Liver (tissue), 9 donors: ENCODE measurements around the gene IL36B. TPM values are rescaled to one million over a fixed set of nuclear protein-coding genes. Genes with fewer than 3 reads are reported as not detected.

Source experiments
- DNase-seq: peaks from one replicate; pipeline ENCODE4 v3.0.0-alpha.2; 2017; ENCODE audit warnings: low spot score
- H3K27ac ChIP-seq, 2 donors: one replicate each; pipeline ENCODE4 v1.7.0; 2013; ENCODE audit warnings: inconsistent platforms in 2 of 2, low read length in 2 of 2, control low read depth in 1 of 2, low read depth in 1 of 2, mild to moderate bottlenecking in 1 of 2
- H3K27me3 ChIP-seq, 4 donors: one replicate each; pipeline versions ENCODE4 v1.6.1 to v1.7.0; 2013; ENCODE audit warnings: low read length in 3 of 4, inconsistent platforms in 1 of 4, mild to moderate bottlenecking in 1 of 4, moderate library complexity in 1 of 4; ENCODE audit not compliant: control insufficient read depth in 4 of 4, insufficient read depth in 4 of 4
- H3K36me3 ChIP-seq, 4 donors: one replicate each; pipeline versions ENCODE4 v1.6.1 to v1.7.0; 2013; ENCODE audit warnings: low read length in 3 of 4, mild to moderate bottlenecking in 3 of 4, low read depth in 1 of 4, moderate library complexity in 1 of 4; ENCODE audit not compliant: control insufficient read depth in 4 of 4, insufficient read depth in 3 of 4
- H3K4me1 ChIP-seq, 4 donors: one replicate each; pipeline versions ENCODE4 v1.6.1 to v1.7.0; 2013; ENCODE audit warnings: low read length in 3 of 4, mild to moderate bottlenecking in 3 of 4, moderate library complexity in 1 of 4; ENCODE audit not compliant: control insufficient read depth in 4 of 4, insufficient read depth in 4 of 4
- H3K4me3 ChIP-seq, 3 donors: one replicate each; pipeline versions ENCODE4 v1.6.1 to v1.7.0; 2013; ENCODE audit warnings: low read length in 3 of 3, control low read depth in 1 of 3, low read depth in 1 of 3, mild to moderate bottlenecking in 1 of 3
- H3K9ac ChIP-seq, 2 donors: one replicate each; pipeline ENCODE4 v1.7.0; 2013; ENCODE audit warnings: low read length in 2 of 2, mild to moderate bottlenecking in 2 of 2, moderate library complexity in 2 of 2, control low read depth in 1 of 2, low read depth in 1 of 2
- H3K9me3 ChIP-seq, 4 donors: one replicate each; pipeline versions ENCODE4 v1.6.1 to v1.7.0; 2013; ENCODE audit warnings: low read length in 3 of 4; ENCODE audit not compliant: control insufficient read depth in 4 of 4
- ATF3 ChIP-seq: IDR thresholded peaks from 2 replicates; pipeline ENCODE4 v1.6.1; 2016; ENCODE audit warnings: antibody characterized with exemption
- CTCF ChIP-seq: fragments of 150-350 bp; IDR thresholded peaks from 2 replicates; pipeline ENCODE4 v1.5.1; 2017; ENCODE audit warnings: improper control_type of control experiment, low read depth, low read length; ENCODE audit not compliant: missing input control
- EGR1 ChIP-seq, 2 donors: IDR thresholded peaks; 2 replicates each; pipeline ENCODE4 v1.6.1; 2016 to 2018; ENCODE audit warnings: antibody characterized with exemption in 2 of 2, low read depth in 2 of 2
- GABPA ChIP-seq, 2 donors: IDR thresholded peaks in 1 of 2; conservative IDR thresholded peaks in 1 of 2; 2 replicates each; pipeline ENCODE4 v1.6.1; 2016; ENCODE audit warnings: antibody characterized with exemption in 2 of 2, mild to moderate bottlenecking in 1 of 2, moderate library complexity in 1 of 2
- HNF4A ChIP-seq, 2 donors: conservative IDR thresholded peaks; 2 replicates each; pipeline ENCODE4 v1.6.1; 2016; ENCODE audit warnings: antibody characterized with exemption in 2 of 2, mild to moderate bottlenecking in 2 of 2
- HNF4G ChIP-seq: IDR thresholded peaks from 2 replicates; pipeline ENCODE4 v1.6.1; 2016; ENCODE audit warnings: antibody characterized with exemption
- JUND ChIP-seq, 2 donors: IDR thresholded peaks; 2 replicates each; pipeline ENCODE4 v1.6.1; 2016; ENCODE audit warnings: antibody characterized with exemption in 2 of 2
- MAX ChIP-seq: IDR thresholded peaks from 2 replicates; pipeline ENCODE4 v1.6.1; 2016; ENCODE audit warnings: antibody characterized with exemption
- NR2F2 ChIP-seq: IDR thresholded peaks from 2 replicates; pipeline ENCODE4 v1.6.1; 2016; ENCODE audit warnings: antibody characterized with exemption
- RAD21 ChIP-seq, 2 donors: IDR thresholded peaks; 2 replicates each; pipeline ENCODE4 v1.6.1; 2016; ENCODE audit warnings: antibody characterized with exemption in 2 of 2, mild to moderate bottlenecking in 2 of 2
- REST ChIP-seq: IDR thresholded peaks from 2 replicates; pipeline ENCODE4 v1.6.1; 2016; ENCODE audit warnings: antibody characterized with exemption, mild to moderate bottlenecking
- RXRA ChIP-seq, 2 donors: IDR thresholded peaks; 2 replicates each; pipeline ENCODE4 v1.6.1; 2017 to 2018; ENCODE audit warnings: antibody characterized with exemption in 2 of 2, mild to moderate bottlenecking in 1 of 2
- TAF1 ChIP-seq: conservative IDR thresholded peaks from 2 replicates; pipeline ENCODE4 v1.6.1; 2016; ENCODE audit warnings: antibody characterized with exemption, mild to moderate bottlenecking
- ZBTB33 ChIP-seq: IDR thresholded peaks from 2 replicates; pipeline ENCODE4 v1.6.1; 2016; ENCODE audit warnings: antibody characterized with exemption
- WGBS: extraction: QIAGEN DNeasy Blood & Tissue Kit; methylation state at CpG from one replicate; pipeline ENCODE4 v1.1.7; 2013; 5-methylcytosine and 5-hydroxymethylcytosine counted together
- polyA plus RNA-seq, 2 donors: library from polyadenylated mRNA; stranded (reverse) in 1 of 2; unstranded in 1 of 2; fragments of 200-250 nt in 1 of 2; fragments of >200 nt in 1 of 2; fragmentation: Nextera tagmentation in 1 of 2; extraction: Ambion mirVana in 1 of 2; gene quantifications; one replicate each; pipeline versions ENCODE4 v1.2.1 to v1.2.3, GENCODE V29; 2013 to 2015
- total RNA-seq, 2 donors: library from RNA; depleted of rRNA; stranded (reverse); fragments of >200 nt; gene quantifications; one replicate each; pipeline ENCODE4 v1.2.3, GENCODE V29; 2014
- donor health status: healthy.
- donor health status: healthy.
- donor health status: healthy.
- donor health status: healthy.
- donor health status: healthy.

The IL36B gene
- total and polyA plus RNA-seq, 4 donors, result not detected

- Histone ChIP-seq H3K9ac (no peak overlapping the region), H3K27me3 (no peaks in the 10 kb centered on the region), H3K4me3 (no peak overlapping the region), H3K9me3 (peaks cover 0 to 9% (median 2%) of the 10 kb centered on the region in 4 donors), H3K27ac (no peak overlapping the region), H3K4me1 (peaks cover 0 to 4% (median 2%) of the 10 kb centered on the region in 4 donors), H3K36me3 (no peaks in the 10 kb centered on the region)
- no peak for TF ChIP-seq GABPA (IDR thresholded peaks at IDR 0.05 in 1 of 2, conservative IDR thresholded peaks at IDR 0.05 in 1 of 2)
- TF ChIP-seq EGR1 (IDR thresholded peaks at IDR 0.05; ENCODE audit: low read depth in 2 of 2), result no peak
- no peak for TF ChIP-seq RAD21 (IDR thresholded peaks at IDR 0.05)
- TF ChIP-seq ATF3, result no peak
- TF ChIP-seq HNF4G, result no peak
- no peak for TF ChIP-seq RXRA (IDR thresholded peaks at IDR 0.05)
- no peak for TF ChIP-seq CTCF
- TF ChIP-seq ZBTB33, result no peak
- TF ChIP-seq REST, result no peak
- DNase-seq, result no peak
- WGBS, result 89% methylated on average over 3 of the region's 3 CpGs
Observed at GRCh38 chr2:112989611-112990010, 63.1 kb downstream of the IL36B start.

GRCh38 chr2:112985090-112985489 is 67.6 kb downstream of the IL36B start:
- no peaks in the 10 kb centered on the region for H3K4me1 ChIP-seq
- H3K27me3 ChIP-seq, result peaks cover 0 to 4% (median 0%) of the 10 kb centered on the region in 4 donors
- no peak overlapping the region for H3K4me3 ChIP-seq
- H3K27ac ChIP-seq, result no peak overlapping the region
- TF ChIP-seq ATF3 (no peak), NR2F2 (no peak), HNF4A (conservative IDR thresholded peaks at IDR 0.05) (no peak), ZBTB33 (no peak), JUND (IDR thresholded peaks at IDR 0.05) (no peak), RXRA (IDR thresholded peaks at IDR 0.05) (no peak), TAF1 (no peak), MAX (no peak)
- H3K36me3 ChIP-seq, result no peaks in the 10 kb centered on the region
- H3K9ac ChIP-seq, result no peak overlapping the region
- WGBS, result 89% methylated on average over 5 of the region's 5 CpGs
- no peak for DNase-seq
- H3K9me3 ChIP-seq, result peaks cover 0 to 9% (median 1%) of the 10 kb centered on the region in 4 donors
